Measurements from ENCODE around the gene PCDHGC5. TPM values are rescaled to one million over a fixed set of nuclear protein-coding genes. Genes with fewer than 3 reads are reported as not detected.

The PCDHGC5 gene
- total RNA-seq, 2 experiments from 2014 or later: 4.4 to 5.0 TPM

DNA sequence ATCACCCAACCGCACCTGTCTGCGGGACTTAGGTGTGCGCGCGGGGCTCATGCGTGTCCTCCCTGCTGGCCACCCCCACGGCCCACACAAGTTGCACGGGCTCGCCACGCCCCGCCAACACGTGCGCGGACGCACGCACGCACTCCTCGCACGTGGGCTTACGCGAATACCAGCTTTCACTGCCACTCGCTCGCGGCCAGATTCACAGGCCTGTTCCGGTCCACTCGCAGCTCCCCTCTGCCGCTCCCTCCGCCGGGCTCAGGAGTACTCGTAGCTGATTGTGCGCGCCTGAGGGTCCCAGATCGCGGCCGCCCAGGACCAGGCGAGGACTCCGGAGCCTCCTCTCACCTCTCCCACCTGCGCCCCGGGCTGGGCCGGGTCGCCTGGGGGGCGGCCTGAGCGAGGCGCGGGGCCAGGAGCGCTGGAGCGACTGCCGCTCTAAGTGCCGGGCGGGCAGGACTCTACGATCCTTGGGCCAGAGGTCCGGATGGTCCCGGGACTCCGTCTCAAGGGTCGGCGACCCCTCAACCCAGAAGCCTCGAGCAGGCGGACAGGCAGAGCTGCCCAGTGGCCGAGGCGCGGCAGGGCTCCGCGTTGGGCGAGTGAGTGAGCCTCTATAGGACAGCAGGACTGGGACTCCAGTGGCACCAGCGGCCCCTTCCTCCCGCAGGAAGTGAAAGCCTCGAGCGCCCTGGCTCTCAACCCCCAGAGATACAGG, 3.4 kb downstream of the PCDHGC5 start:
- POLR2A ChIA-PET: interaction anchor here (0.9 to 2.6 kb wide), 4 partner anchors 9 to 97 kb away, joined by 3 to 7 read pairs (median 4); no protein-coding TSS in a partner anchor
- H3K4me2 ChIP-seq (ENCODE audit: low read length): no peak overlapping the region

DNA sequence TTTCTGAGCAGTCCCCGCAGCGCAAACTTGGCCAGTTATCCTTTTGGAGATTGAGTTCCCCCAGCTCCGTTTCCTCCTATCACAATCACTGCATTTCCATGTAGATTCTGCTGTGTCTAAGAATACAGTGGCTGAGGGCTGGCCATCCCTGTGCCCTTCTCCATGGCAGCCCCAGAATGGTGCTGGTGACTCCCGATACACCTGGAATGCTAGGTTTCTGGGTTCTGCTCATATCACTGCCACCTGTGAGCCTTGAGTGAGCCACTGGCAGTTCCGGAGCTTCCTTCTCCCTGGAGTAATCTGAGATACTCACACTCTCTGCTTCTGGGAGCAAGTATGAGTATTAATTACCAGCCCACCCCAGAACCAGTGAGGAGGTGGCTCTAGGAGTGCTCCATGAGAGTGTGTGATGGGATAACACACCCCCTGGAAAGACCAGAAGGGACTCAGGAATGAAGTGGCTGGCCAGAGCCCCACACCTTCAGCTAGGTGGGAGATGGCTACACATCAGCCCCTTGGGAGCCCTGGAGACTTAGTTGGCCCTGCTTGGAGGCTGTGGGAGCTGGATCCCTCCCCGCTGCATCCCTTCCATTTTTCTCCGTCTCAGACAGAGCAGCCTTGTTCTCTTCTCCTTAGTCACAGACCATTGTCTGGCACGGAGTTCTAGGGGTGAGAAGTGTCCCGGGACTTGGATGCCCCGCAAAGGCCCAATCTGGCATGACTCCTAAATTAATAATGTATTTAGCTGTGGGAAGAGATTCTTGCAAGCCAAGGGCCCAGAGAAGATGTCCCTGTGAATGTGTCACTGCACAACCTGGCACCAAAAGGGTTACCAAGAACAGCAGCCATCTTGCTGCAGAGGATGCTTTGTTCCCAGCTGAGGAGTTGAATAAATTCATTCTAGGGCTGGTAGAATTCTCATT, 4.9 kb downstream of the PCDHGC5 start:
- ChIA-PET POLR2A (interaction anchor here (0.5 to 2.6 kb wide), 6 partner anchors 10 to 98 kb away, joined by 3 to 7 read pairs (median 4); no protein-coding TSS in a partner anchor), CTCF (ENCODE audit: unreplicated experiment) (no interaction called here)
- Histone ChIP-seq H3K9me2 (ENCODE audit: insufficient read depth, low read length) (no peaks in the 10 kb centered on the region), H4K20me1 (ENCODE audit: insufficient read depth, low read length) (no peaks in the 10 kb centered on the region), H3K27ac (ENCODE audit: low read depth, low read length, poor library complexity, severe bottlenecking) (no peak overlapping the region), H3K4me2 (ENCODE audit: low read length) (no peak overlapping the region), H3K79me2 (ENCODE audit: insufficient read depth, low read depth, low read length) (no peaks in the 10 kb centered on the region), H3K4me1 (ENCODE audit: insufficient read depth, low read length, poor library complexity, severe bottlenecking) (no peaks in the 10 kb centered on the region), H3K9me3 (ENCODE audit: low read length) (no peaks in the 10 kb centered on the region), H2AFZ (ENCODE audit: low read length) (no peak overlapping the region), H3K36me3 (ENCODE audit: insufficient read depth, low read length) (peaks cover 71% of the 10 kb centered on the region), H3K4me3 (ENCODE audit: low read depth, low read length, poor library complexity, severe bottlenecking) (no peak overlapping the region)
- TF ChIP-seq EZH2phosphoT487 (IDR thresholded peaks at IDR 0.05; ENCODE audit: borderline replicate concordance, low read depth, low read length): no peak
- TF ChIP-seq, protein P1, sequence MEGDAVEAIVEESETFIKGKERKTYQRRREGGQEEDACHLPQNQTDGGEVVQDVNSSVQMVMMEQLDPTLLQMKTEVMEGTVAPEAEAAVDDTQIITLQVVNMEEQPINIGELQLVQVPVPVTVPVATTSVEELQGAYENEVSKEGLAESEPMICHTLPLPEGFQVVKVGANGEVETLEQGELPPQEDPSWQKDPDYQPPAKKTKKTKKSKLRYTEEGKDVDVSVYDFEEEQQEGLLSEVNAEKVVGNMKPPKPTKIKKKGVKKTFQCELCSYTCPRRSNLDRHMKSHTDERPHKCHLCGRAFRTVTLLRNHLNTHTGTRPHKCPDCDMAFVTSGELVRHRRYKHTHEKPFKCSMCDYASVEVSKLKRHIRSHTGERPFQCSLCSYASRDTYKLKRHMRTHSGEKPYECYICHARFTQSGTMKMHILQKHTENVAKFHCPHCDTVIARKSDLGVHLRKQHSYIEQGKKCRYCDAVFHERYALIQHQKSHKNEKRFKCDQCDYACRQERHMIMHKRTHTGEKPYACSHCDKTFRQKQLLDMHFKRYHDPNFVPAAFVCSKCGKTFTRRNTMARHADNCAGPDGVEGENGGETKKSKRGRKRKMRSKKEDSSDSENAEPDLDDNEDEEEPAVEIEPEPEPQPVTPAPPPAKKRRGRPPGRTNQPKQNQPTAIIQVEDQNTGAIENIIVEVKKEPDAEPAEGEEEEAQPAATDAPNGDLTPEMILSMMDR (conservative IDR thresholded peaks at IDR 0.05; ENCODE audit: low read length): no peak
- no TSS peak for BruUV-seq (replicated peaks)
- intact Hi-C loops (cut with micrococcal nuclease; ENCODE audit: unreplicated experiment): no loop called here
- DNase-seq (ENCODE audit: low spot score): no peak

More for the DNA sequence above, 3.4 kb downstream of the PCDHGC5 start:
- no peak overlapping the region for H3K4me3 ChIP-seq (ENCODE audit: low read depth, low read length, poor library complexity, severe bottlenecking)
- peaks cover 14% of the 10 kb centered on the region for H3K4me1 ChIP-seq (ENCODE audit: insufficient read depth, low read length, poor library complexity, severe bottlenecking)
- no peaks in the 10 kb centered on the region for H3K79me2 ChIP-seq (ENCODE audit: insufficient read depth, low read depth, low read length)
- CTCF ChIA-PET (ENCODE audit: unreplicated experiment): no interaction called here
- H4K20me1 ChIP-seq (ENCODE audit: insufficient read depth, low read length): 0 out of 2 replicates have a peak, but pooled peaks cover 5% of the 10 kb centered on the region
- no peaks in the 10 kb centered on the region for H3K9me3 ChIP-seq (ENCODE audit: low read length)
- H2AFZ ChIP-seq (ENCODE audit: low read length): no peak overlapping the region
- no peak for DNase-seq (ENCODE audit: low spot score)
- no TSS peak for BruUV-seq (replicated peaks)
- H3K36me3 ChIP-seq (ENCODE audit: insufficient read depth, low read length): peaks cover 72% of the 10 kb centered on the region
- H3K9me2 ChIP-seq (ENCODE audit: insufficient read depth, low read length): no peaks in the 10 kb centered on the region
- intact Hi-C loops (cut with micrococcal nuclease; ENCODE audit: unreplicated experiment): no loop called here
- TF ChIP-seq, protein P1 (conservative IDR thresholded peaks at IDR 0.05; ENCODE audit: low read length): no peak
- no peak for TF ChIP-seq EZH2phosphoT487 (IDR thresholded peaks at IDR 0.05; ENCODE audit: borderline replicate concordance, low read depth, low read length)
- H3K27ac ChIP-seq (ENCODE audit: low read depth, low read length, poor library complexity, severe bottlenecking): no peak overlapping the region

All from OCI-LY7 (cell line).